Limb (tissue), 2 donors: Measurements from ENCODE around the gene AMZ1.
A peak's percentile ranks its signal among the peaks of the same experiment; 100 is the strongest.

ENCODE experiments used
- DNase-seq, 2 donors: peaks; one replicate each; pipeline ENCODE4 v3.0.0-alpha.2; 2016; ENCODE audit errors: extremely low spot score in 2 of 2

The AMZ1 gene

GRCh38 chr7:2651847-2652735 lies 35.9 kb upstream of the AMZ1 start:
- DNase-seq = no peak

DNA sequence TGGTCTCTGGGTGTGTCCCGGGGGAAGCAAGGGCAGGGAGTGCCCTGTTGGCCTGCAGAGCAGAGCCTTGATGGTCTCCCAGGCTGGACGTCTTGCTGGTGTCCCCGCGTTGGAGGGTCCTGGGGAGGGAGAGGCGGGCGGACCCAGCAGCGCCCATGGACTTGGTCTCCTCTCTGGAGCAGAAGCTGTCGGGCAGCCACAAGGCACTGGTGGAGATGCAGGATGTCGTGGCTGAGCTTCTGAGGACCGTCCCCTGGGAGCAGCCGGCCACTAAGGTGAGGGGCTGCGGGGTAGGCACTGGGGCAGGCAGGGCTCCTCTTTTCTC lies 35.3 kb upstream of the AMZ1 start:
- DNase-seq = no peak

DNA sequence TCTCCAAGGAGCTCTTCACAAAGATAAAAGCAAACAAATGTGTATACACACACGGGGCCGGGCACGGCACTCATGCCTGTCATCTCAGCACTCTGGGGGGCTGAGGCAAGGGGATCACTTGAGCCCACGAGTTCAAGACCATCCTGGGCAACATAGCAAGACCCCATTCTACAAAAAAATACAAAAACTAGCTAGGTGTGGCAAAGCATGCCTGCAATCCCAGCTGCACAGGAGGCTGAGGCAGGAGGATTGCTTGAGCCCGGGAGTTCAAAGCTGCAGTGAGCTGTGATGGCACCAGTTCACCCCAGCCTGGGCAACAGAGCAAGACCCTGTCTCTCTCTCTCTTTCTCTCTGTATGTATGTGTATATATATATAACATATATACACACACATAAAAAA lies 33.9 kb upstream of the AMZ1 start:
- DNase-seq = no peak

DNA sequence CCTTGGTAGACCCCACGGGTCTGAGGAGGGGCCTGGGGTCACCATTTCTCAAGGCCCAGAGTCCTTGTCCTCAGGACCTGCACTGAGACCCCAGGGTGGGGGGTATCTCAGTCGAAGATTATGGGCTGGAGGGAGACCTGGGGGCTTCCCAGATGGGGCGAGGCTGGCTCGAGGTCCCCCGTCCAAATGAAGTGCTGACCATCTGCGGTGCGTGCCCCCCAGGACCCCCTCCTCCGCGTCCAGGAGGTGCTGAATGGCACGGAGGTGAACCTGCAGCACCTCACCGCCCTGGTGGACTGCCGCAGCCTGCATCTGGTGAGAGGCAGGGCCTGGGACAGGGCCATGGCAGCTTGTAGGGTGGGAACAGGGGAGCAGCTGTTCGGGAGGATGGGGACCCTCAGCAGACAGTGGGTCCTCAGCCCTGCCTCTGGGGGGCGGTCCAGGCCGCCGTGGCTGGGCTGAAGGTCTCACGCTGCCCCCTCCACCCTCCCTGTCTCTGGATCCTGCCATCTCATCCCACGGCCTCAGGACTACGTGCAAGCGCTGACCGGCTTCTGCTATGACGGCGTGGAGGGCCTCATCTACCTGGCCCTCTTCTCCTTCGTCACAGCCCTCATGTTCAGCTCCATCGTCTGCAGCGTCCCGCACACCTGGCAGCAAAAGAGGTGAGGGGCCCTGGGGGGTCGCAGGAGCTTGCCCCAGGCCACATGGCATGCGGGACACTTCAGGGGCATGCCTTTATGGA lies 32.0 kb upstream of the AMZ1 start:
- no peak for DNase-seq

GRCh38 chr7:2657208-2657607 lies 30.8 kb upstream of the AMZ1 start:
- no peak for DNase-seq

DNA sequence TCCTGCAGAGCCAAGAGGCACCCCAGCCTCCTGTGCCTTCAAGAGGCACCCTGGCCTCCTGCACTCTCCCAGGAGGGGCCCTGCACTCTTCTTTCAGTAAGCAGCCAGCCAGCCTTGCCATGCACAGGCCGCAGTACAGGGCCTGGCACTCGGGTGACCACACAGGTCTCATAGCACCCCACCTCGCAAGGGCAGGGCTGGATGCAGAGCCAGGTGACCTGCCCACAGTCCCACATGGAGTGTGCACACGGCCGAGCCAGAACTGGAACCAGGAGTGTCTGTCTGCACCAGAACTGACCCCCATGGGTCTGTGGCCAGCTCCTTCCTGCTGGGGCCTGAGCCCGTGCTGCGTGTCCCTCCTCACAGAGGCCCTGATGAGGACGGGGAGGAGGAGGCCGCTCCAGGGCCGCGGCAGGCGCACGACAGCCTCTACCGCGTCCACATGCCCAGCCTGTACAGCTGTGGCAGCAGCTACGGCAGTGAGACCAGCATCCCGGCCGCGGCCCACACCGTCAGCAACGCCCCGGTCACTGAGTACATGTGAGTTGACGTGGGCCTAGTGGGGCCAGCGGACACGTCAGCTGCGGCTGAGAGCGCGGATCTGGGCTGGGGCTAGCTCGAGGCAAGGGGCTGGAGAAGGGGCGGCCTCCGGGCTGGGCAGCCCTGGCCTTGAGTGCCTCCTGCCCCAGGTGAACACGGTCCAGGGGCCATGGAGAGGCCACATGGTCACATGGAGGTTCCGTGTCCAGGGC lies 29.9 kb upstream of the AMZ1 start:
- DNase-seq = no peak

GRCh38 chr7:2658941-2659340 lies 29.1 kb upstream of the AMZ1 start:
- no peak for DNase-seq

DNA sequence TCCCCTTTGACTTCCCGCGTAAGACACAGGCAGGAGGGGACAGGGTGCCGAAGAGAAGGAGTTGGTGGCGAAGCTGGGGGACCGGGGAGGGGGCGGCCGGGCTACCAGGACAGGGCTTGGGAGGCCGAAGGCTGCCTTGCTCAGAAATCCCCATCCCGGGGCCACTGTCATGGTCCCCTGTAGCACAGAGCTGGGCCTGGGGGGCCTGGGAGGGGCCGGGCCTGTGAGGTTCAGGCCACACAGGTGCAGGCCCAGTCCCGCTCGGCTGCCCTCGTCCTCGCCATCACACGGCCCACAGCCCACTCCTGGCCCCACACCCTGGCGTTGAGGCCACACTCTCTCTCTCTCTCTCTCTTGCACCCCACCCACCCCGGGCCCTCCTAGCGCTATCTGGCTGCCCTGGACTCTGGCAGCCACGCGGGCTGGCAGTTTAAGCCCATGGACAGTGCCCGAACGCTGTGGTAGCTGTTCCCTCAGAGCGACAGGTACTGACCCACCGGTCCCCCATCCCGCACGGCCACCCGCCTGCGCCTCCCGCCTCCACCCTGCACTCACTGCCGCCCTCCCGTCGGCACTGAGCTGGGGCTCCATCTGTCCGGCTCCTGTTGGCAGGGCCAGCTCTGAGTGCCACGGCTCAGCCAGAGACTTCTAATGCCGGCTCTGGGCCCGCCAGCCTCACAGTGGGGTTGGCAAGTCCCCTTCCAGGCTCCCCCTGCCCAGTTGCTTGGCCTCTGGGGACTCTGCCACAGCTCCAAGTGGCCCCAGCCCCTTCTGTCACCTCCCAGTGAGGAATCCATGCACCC lies 28.2 kb upstream of the AMZ1 start:
- DNase-seq = no peak

DNA sequence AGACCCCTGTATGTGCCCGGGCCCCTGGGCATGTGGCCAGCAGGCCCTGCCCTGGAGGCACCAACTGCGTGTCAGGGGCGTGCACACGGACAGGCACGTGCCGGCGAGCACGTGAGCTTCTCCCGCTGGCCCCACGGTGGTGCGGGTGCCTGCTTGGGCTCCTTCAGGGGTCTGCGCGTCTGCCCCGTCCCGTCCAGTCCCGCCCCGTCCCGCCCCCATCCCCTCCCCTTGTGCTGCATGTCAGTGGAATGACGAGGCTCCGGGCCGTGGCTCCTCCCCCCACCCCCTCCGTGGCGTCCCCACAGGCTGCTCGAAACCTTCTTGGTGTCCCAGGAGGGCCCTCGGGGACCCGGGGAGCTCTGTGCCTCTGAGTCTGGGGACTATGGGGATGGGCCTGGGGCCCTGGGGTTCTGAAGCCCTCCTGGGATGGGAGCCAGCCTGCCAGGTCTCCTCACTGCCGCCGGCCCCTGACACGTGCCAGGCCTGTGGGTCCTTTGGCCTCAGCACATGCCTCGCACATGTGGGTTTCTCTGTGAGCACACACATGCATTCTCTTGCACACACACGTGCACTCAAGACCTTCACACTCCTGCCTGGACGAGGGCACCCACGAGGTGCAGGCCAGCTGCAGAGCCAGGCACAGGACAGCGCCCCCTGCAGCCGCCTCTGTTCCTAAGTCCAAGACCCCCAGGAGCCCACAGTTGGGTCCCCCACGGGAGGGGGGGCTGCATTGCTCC lies 27.5 kb upstream of the AMZ1 start:
- no peak for DNase-seq

DNA sequence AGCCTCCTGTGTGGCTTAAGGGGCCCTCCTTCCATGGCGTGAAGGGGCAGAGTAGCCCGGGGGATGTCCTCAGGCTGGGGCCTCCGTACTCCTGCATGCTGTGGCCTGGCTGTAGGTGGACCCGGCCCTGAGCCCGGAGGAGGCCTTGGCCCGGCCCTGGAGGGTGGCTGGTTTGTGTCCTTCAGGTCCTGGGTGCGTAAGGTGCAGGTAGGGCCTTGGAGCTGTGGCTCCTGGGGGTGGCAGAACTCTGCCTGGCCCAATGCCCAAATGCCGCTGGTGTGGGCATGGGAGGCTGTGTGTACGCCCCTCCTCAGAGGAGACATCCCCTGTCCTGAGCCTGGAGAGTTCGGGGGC lies 26.9 kb upstream of the AMZ1 start:
- no peak for DNase-seq

DNA sequence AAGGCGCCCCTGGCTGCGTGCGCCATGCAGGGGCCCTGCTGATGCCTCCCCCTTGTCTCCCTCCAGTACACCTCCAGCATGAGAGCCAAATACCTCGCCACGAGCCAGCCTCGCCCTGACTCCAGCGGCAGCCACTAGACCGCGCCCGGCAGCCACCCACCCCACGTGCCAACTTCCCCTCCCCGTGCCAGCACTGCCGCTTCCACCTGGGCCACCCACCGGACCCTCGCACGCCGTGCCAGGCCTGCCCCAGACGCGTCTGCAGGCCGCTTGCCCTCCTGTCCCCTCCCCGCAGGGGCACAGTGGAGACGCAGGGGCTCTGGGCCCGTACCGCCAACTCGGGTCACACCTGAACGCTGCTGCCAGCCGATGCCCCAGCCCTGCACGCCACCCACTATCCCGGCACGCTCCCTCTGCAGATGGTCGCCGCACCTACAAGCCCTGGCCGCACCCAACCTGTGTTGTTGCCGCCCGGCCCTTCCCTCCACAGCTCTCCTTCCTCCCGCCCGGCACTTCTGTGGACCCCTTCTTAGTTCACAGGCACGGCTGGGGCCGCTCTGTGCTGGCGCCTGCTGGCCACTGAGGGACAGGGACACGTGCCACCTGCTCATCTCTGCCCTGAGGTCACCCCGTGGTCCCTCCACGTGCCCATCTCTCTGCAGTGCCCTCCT lies 26.3 kb upstream of the AMZ1 start:
- no peak for DNase-seq

DNA sequence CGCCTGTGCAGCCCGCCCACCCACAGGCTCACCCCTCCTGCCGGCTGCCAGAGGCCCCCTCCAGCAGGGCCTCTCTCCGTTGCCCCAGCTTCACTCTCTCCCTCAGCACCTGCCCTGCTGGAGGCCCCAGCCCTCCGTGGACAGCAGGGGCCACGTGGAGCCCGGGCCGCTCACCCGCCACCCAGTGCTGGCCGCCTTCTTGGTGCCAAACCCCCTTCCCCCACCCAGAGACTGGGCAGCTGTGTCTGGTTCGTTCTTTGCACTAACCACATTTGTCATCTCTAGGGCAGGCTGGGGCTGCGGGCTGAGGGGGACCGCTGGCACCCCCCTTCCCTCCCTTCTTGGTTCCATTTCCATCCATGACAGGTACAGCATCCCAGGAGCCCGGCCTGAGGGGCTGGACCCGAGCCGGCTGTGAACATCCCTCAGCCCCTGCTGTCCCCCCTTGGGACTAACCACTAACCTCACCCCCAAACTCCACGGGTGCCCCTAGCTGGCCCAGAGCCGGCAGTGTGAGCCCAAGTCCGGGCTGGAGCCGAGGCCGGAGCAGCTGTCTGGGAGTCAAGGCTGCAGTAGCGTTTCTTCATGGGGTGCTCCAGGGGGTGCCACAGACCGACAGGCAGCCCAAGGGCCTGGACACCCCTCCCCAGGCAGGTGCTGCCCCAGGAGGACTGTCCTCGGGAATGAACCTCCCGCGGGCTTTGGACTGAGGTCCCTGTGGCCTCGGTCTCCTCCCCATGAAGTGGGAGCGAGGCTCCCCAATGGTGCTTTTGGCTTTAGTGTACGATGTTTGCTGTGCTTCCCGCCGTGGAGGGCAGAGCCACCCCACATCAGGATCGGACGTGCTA lies 25.5 kb upstream of the AMZ1 start:
- peak in 1 of 2 donors; percentile 47 for DNase-seq

DNA sequence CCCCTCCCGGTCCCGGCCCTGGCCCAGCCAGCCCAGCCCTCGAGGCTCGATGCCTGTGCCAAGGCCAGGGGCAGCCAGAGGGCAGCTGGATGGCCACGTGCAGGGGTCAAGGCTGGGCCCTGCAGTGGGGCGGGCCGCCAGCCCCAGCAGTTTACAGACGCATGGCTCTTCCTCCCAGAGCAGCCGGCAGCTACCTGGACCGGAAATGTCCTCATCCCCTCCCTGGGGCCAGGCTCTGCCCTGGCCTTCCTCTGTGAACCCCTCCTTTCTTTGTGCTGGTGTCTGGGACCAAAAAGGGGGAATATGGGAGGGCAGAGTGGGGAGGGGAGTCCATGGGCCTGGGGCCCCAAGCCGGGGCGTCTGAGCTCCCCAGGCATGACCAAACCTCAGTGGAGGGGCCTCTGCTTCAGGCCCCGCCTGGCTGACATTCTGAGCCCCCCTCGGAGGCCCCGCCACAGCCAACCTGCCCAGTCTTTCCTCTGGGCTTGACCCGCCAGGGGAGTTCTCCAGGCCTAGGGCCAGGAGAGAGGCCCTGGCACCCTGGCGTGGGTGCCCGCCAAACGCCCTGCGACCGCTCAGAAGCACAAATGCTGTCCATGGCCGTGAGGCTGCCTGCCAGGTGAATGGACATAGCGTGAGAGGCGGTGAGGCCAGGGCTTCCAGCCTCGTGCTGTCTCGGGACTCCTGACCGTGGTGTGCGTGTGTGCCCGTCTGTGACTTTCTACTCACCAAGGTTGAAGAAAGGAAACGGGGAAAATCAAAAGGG lies 24.7 kb upstream of the AMZ1 start:
- DNase-seq = peak in 1 of 2 donors; percentile 50

DNA sequence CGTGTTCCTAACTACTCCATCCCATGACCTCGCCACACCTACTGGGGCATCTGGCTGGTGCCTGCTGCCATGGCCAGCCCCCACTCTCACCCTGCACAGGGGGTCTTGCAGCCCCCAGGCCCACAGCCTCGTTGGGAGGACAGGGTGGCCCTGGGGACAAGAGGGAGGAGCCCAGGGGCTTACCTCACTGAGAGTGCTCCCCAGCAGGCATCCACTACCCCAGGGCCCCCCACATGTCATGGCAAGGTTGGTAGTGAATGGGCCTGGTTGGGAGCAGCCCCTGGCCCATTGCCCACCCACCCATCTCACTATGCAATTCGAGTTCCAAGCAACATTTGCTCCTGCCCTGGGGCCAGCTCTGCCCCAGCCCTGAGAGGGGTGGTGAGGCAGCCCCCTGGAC lies 24.0 kb upstream of the AMZ1 start:
- peak in 1 of 2 donors; percentile 38 for DNase-seq

- DNase-seq = no peak
Observed at GRCh38 chr7:2665359-2665791, 22.6 kb upstream of the AMZ1 start.

GRCh38 chr7:2666155-2666554 lies 21.8 kb upstream of the AMZ1 start:
- DNase-seq = no peak

DNA sequence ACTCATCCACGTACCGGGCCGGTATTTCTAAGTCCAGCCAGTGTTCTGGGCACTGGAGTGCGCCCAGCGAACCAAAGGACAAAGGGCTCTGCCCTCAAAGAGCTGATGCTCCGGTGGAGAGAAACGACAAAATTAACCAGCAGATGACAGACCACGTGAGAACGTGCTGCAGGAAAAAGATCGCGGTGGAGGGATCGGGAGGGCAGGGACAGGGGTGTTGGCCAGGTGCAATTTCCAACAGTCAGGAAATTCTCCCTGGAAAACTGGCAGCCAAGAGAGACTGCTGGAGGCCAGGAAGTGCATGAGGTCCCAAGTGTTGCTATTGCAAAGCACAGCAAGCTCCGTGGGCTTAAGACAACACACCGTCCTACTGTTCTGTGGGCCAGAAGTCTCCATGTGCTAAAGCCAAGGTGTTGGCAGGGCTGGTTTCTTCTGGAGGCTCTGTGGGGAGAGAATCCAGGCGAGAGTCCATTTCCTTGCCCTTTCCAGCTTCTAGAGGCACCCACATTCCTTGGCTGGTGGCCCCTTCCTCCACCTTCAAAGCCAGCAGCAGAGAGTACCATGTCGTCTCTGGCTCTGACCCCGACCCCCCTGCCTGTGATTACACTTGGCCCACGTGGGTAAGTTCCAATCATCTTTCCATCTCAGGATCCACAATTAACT lies 21.3 kb upstream of the AMZ1 start:
- peak in 1 of 2 donors; percentile 31 for DNase-seq

GRCh38 chr7:2667843-2668242 lies 20.2 kb upstream of the AMZ1 start:
- DNase-seq = no peak
